Stimulated activated CD4-positive, alpha-beta T cell treated with anti-CD3 and anti-CD28 coated beads, Interleukin-4, amount 100 ng/mL, for 48 hours (primary cell): Measurements from ENCODE around the gene POFUT1.

Source experiments
- DNase-seq, 2 donors: peaks; one replicate each; pipeline ENCODE4 v3.0.0-alpha.2; 2020; ENCODE audit warnings: low read depth in 2 of 2

POFUT1 gene

GRCh38 chr20:32277361-32278198 is 69.9 kb downstream of the POFUT1 start, which contains the start of gene KIF3B:
KIF3B (plus strand) TSS chr20:32277651; CDS start chr20:32309778, 32,127 bp downstream.
- DNase-seq, result peak; percentile 75 to 84

GRCh38 chr20:32278199-32278643 is 70.5 kb downstream of the POFUT1 start:
- no peak for DNase-seq

GRCh38 chr20:32281711-32282110 is 74.0 kb downstream of the POFUT1 start:
- DNase-seq, result peak in 1 of 2 donors; percentile 30

GRCh38 chr20:32282461-32282860 is 74.8 kb downstream of the POFUT1 start:
- DNase-seq, result no peak

GRCh38 chr20:32285082-32285620 is 77.5 kb downstream of the POFUT1 start:
- no peak for DNase-seq

GRCh38 chr20:32285621-32286371 is 78.1 kb downstream of the POFUT1 start:
- peak in 1 of 2 donors; percentile 12 for DNase-seq

GRCh38 chr20:32287231-32287638 is 79.6 kb downstream of the POFUT1 start:
- DNase-seq, result no peak
